GM12865 (cell line): ENCODE measurements around the gene ARL6IP6.

ENCODE experiments used
- DNase-seq: peaks from one replicate; pipeline ENCODE4 v3.0.0; 2010; ENCODE audit warnings: low read depth
- H3K4me3 ChIP-seq: 2 replicates; pipeline ENCODE4 v1.5.1; 2011; ENCODE audit warnings: mild to moderate bottlenecking, low read depth, low read length, control low read depth
- CTCF ChIP-seq: IDR thresholded peaks from 2 replicates; pipeline ENCODE4 v1.5.1; 2011; ENCODE audit warnings: low read length, control low read depth, low read depth, inconsistent platforms; ENCODE audit not compliant: insufficient read depth; ENCODE audit errors: missing control alignments

ARL6IP6 gene

DNA sequence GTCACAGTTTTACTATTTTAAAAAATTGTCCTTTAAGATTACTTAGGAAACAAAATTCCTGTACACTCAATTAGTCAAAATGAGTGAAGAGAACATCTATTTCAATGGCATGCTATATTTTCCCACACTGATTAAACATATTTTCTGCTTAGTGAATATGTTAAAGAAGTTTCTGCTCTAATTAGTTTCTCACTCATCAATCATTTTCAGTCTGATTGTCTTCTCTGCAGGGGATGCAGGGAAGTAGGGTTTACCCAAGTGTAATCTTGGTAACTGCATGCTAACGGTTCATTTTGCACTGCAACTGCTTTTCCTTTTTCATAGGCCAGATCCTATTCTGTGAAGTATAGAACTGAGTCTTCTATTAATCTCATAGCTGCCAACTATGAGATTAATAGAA, 78.5 kb downstream of the ARL6IP6 start:
- H3K4me3 ChIP-seq: no peak overlapping the region

GRCh38 chr2:152804687-152805408, 86.4 kb downstream of the ARL6IP6 start:
- DNase-seq: no peak
- H3K4me3 ChIP-seq: no peak overlapping the region
- no peak for TF ChIP-seq CTCF

More for the DNA sequence above, 78.5 kb downstream of the ARL6IP6 start:
- no peak for TF ChIP-seq CTCF
- no peak for DNase-seq

DNA sequence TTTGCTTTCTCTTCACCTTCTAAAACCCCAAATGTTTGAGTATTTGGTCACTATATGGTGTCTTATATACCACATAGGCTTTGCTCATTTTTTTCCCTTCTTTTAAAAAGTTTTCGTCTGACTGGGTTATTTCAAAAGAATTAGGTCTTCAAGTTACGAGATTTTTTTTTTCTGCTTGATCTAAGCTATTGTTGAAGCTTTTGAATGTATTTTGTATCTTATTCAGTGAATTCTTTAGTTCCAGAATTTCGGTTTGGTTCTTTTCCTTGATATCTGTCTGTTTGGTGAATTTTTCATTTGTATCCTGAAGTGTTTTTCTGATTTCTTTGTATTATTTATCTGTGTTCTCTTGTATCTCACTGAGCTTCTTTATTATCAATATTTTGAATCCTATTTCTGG, 93.5 kb downstream of the ARL6IP6 start:
- no peak for TF ChIP-seq CTCF
- no peak for DNase-seq
- no peak overlapping the region for H3K4me3 ChIP-seq
